ENCODE data around the gene RAB4A.

The RAB4A gene, protein sequence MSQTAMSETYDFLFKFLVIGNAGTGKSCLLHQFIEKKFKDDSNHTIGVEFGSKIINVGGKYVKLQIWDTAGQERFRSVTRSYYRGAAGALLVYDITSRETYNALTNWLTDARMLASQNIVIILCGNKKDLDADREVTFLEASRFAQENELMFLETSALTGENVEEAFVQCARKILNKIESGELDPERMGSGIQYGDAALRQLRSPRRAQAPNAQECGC

DNA sequence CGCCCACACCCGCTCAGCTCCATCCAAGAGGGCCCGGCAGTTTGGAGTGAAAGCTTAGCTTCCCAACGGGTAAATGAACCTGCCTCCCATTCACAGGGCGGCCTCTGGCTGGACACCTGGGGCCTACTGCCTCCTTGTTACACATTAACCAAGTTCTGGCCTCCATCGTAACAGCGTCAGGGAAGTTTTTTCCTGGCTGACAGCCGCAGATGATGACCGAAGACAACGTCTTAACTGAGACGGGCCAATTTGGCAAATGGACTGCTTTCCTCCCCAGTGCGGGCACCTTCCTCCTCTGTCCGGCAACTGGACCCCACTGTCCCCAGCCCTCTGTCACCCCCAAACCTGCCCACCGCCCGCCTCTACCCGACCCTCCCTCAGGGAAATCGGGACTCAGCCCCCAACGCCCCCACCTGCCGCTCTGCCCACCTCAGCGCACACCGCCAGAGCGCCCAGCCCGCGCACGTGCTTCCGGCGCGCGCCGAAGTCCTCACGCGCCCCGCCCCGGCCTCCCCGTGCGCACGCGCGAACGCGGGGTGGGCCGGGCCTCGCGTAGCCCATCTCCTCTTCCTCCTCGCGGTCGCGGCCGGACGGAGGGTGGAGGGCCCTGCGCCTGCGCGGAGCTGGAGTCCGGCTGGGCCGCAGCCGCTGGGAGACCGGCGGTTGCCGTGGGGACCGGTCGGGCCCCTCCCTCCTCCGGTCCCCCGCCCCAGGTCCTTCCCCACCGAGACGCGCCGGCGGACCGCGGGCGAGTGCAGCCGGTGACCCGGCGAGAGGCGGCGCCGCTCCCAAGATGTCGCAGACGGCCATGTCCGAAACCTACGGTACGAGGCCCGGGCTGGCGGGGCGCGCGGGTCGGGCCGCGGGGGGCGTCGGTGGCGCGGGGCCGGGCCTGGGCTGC lies at the start of gene RAB4A:
Gene RAB4A (plus strand): TSS at position 565 of the 901 bp plus-strand sequence. CDS start 229 bp downstream, at position 794.
- peak within 1 kb of the TSS; percentile 67 for H3K4me3 ChIP-seq (ENCODE audit: low read depth, low read length)
- peak; percentile 59 for DNase-seq (ENCODE audit: low read depth)
- no peak for TF ChIP-seq CTCF (IDR thresholded peaks at IDR 0.05; ENCODE audit: low read depth, low read length, missing control alignments)
- in situ Hi-C loops (cut with HindIII; ENCODE audit: low sequenced_read_pairs): no loop called here

DNA sequence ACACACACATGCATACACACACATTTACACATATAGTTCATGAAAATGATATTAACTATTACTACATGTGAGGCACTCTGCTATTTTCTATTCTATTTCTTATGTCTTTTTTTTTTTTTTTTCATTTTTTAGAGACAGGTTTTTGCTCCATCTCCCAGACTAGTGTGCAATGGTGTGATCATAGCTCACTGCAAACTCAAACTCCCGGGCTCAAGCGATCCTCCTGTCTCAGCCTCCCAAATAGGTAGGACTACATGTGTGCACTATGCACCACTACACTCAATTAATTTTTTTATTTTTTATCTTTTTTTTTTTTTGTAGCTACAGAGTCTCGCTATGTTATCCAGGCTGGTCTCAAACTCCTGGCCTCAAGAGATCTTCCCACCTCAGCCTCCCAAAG lies 48.8 kb upstream of the RAB4A start:
- no peak for DNase-seq (ENCODE audit: low read depth)
- in situ Hi-C loops (cut with HindIII; ENCODE audit: low sequenced_read_pairs): no loop called here
- no peak overlapping the region for H3K4me3 ChIP-seq (ENCODE audit: low read depth, low read length)
- TF ChIP-seq CTCF (IDR thresholded peaks at IDR 0.05; ENCODE audit: low read depth, low read length, missing control alignments): no peak

- in situ Hi-C loops (cut with HindIII; ENCODE audit: low sequenced_read_pairs): no loop called here
- no peak for DNase-seq (ENCODE audit: low read depth)
- no peak overlapping the region for H3K4me3 ChIP-seq (ENCODE audit: low read depth, low read length)
- TF ChIP-seq CTCF (IDR thresholded peaks at IDR 0.05; ENCODE audit: low read depth, low read length, missing control alignments): no peak
Measured at GRCh38 chr1:229223498-229223897, 47.4 kb upstream of the RAB4A start.

DNA sequence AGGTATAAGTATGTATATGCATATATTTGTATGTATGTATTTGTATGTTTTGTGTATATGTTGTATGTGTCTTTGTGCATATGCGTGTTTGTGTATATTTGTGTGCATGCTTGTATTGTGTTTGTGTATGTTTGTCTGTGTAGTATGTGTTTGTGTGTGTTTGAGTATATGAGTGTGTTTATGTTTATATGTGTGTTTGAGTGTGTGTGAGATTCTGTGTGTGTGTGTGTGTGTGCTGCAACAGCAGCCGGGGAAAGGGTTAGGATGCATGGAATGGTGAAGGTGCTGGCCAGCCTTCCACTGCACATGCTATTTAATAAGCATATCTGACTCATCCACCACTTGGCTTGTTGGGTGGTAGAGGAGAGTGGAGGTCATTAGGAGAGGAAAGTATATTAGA lies 46.6 kb upstream of the RAB4A start:
- no peak for DNase-seq (ENCODE audit: low read depth)
- no peak for TF ChIP-seq CTCF (IDR thresholded peaks at IDR 0.05; ENCODE audit: low read depth, low read length, missing control alignments)
- in situ Hi-C loops (cut with HindIII; ENCODE audit: low sequenced_read_pairs): no loop called here
- H3K4me3 ChIP-seq (ENCODE audit: low read depth, low read length): no peak overlapping the region

DNA sequence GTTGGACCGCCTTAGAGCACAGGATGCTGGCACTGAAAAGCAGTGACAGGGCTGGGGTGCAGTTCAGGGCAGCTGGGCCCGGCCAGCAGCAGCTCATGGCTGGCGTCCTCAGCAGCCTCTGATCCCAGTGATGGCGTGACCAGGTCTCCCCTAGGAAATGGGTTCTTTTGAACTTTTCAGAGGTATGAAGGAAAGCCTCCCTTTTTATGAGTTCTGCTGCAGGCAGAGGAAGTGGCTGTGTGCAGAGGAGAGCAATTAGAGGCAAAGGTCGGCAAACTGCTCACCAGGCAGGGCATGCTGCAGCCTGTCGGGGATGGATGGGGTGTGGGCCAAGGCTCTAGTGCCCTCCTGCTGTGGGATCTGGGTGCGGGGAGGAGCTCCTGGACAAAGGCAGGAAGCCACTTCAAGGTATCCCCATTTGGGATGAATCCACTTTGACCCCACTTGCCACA lies 45.6 kb upstream of the RAB4A start:
- TF ChIP-seq CTCF (IDR thresholded peaks at IDR 0.05; ENCODE audit: low read depth, low read length, missing control alignments): no peak
- in situ Hi-C loops (cut with HindIII; ENCODE audit: low sequenced_read_pairs): loop anchor here (5.0 kb wide), 1 partner anchor 58 kb away; no protein-coding TSS in a partner anchor
- no peak overlapping the region for H3K4me3 ChIP-seq (ENCODE audit: low read depth, low read length)

GRCh38 chr1:229226796-229227195 lies 44.1 kb upstream of the RAB4A start:
- TF ChIP-seq CTCF (IDR thresholded peaks at IDR 0.05; ENCODE audit: low read depth, low read length, missing control alignments): no peak

More for the DNA sequence above, 45.6 kb upstream of the RAB4A start:
- DNase-seq (ENCODE audit: low read depth): no peak

More at GRCh38 chr1:229226796-229227195, 44.1 kb upstream of the RAB4A start:
- DNase-seq (ENCODE audit: low read depth): no peak
- in situ Hi-C loops (cut with HindIII; ENCODE audit: low sequenced_read_pairs): loop anchor here (5.0 kb wide), 1 partner anchor 59 kb away; no protein-coding TSS in a partner anchor
- H3K4me3 ChIP-seq (ENCODE audit: low read depth, low read length): no peak overlapping the region

All from astrocyte of the cerebellum (primary cell).